HepG2 (cell line): ENCODE results near the gene XIAP. TPM values are rescaled to one million over a fixed set of nuclear protein-coding genes. Genes with fewer than 3 reads are reported as not detected.

Experiments used
- ATF1 ChIP-seq: IDR thresholded peaks from 2 replicates; pipeline ENCODE4 v1.6.1; 2016; ENCODE audit warnings: mild to moderate bottlenecking, control low read depth
- BRD4 ChIP-seq: sonication (generic); formaldehyde crosslinking; IDR thresholded peaks from 2 replicates; pipeline ENCODE4 v1.4.0; 2020; ENCODE audit warnings: missing genetic modification reagents
- HNRNPK ChIP-seq: fragments of 200-400 bp; formaldehyde crosslinking; IDR thresholded peaks from 2 replicates; pipeline ENCODE4 v1.6.1; 2018; ENCODE audit warnings: low read length, low read depth, moderate library complexity, mild to moderate bottlenecking; ENCODE audit not compliant: poor library complexity, severe bottlenecking
- IRF9 ChIP-seq: sonication (generic); formaldehyde crosslinking; IDR thresholded peaks from 2 replicates; pipeline ENCODE4 v1.8.0; 2022; ENCODE audit warnings: missing genetic modification reagents, mild to moderate bottlenecking, borderline replicate concordance
- KAT8 ChIP-seq: IDR thresholded peaks from 2 replicates; pipeline ENCODE4 v1.6.1; 2016; ENCODE audit warnings: missing genetic modification reagents, missing compliant biosample characterization
- MAFF ChIP-seq: IDR thresholded peaks from 2 replicates; pipeline ENCODE4 v1.6.1; 2011; ENCODE audit warnings: low read depth, low read length, improper control_type of control experiment
- NR2C2 ChIP-seq: sonication (generic); formaldehyde crosslinking; IDR thresholded peaks from 2 replicates; pipeline ENCODE4 v1.4.0; 2020; ENCODE audit warnings: missing genetic modification reagents, mild to moderate bottlenecking, moderate library complexity, borderline replicate concordance
- ONECUT2 ChIP-seq: sonication (generic); formaldehyde crosslinking; IDR thresholded peaks from 2 replicates; pipeline ENCODE4 v1.4.0; 2020; ENCODE audit warnings: missing genetic modification reagents
- SAP130 ChIP-seq: IDR thresholded peaks from 2 replicates; pipeline ENCODE4 v1.6.1; 2016; ENCODE audit warnings: low read depth
- SIN3A ChIP-seq: IDR thresholded peaks from 2 replicates; pipeline ENCODE4 v1.6.1; 2011; ENCODE audit warnings: low read depth, mild to moderate bottlenecking, control low read depth, low read length, borderline replicate concordance
- THRA ChIP-seq: sonication (generic); formaldehyde crosslinking; IDR thresholded peaks from 2 replicates; pipeline ENCODE4 v1.4.0; 2020; ENCODE audit warnings: missing genetic modification reagents, borderline replicate concordance
- WIZ ChIP-seq: sonication (generic); formaldehyde crosslinking; IDR thresholded peaks from 2 replicates; pipeline ENCODE4 v1.5.1; 2020; ENCODE audit warnings: mild to moderate bottlenecking, missing genetic modification reagents
- ZFY ChIP-seq: sonication (generic); formaldehyde crosslinking; IDR thresholded peaks from 2 replicates; pipeline ENCODE4 v1.4.0; 2020; ENCODE audit warnings: missing genetic modification reagents
- ZNF17 ChIP-seq: sonication (generic); formaldehyde crosslinking; IDR thresholded peaks from 2 replicates; pipeline ENCODE4 v1.5.0; 2020; ENCODE audit warnings: mild to moderate bottlenecking, missing genetic modification reagents
- ZNF230 ChIP-seq: sonication (generic); formaldehyde crosslinking; IDR thresholded peaks from 2 replicates; pipeline ENCODE4 v1.4.0; 2020; ENCODE audit warnings: mild to moderate bottlenecking, missing genetic modification reagents
- ZNF367 ChIP-seq: sonication (generic); formaldehyde crosslinking; IDR thresholded peaks from 2 replicates; pipeline ENCODE4 v1.4.0; 2020; ENCODE audit warnings: missing genetic modification reagents, borderline replicate concordance
- ZNF746 ChIP-seq: sonication (generic); formaldehyde crosslinking; IDR thresholded peaks from 2 replicates; pipeline ENCODE4 v1.8.0; 2022; ENCODE audit warnings: mild to moderate bottlenecking, missing genetic modification reagents
- polyA plus RNA-seq, 8 experiments: library from polyadenylated mRNA; depleted of rRNA in 3 of 8; stranded (reverse) in 7 of 8; unstranded in 1 of 8; fragments of >200 nt; fragmentation: Illumina TruSeq in 4 of 8; extraction: Trizol in 4 of 8; gene quantifications; 2 replicates each; pipeline versions ENCODE4 v1.2.1 to v1.2.3, GENCODE V29; 2011 to 2016; ENCODE audit warnings: low read depth in 4 of 8, missing spikeins in 1 of 8, mixed read lengths in 1 of 8; ENCODE audit not compliant: insufficient read depth in 1 of 8
- total RNA-seq, 5 experiments: library from RNA; depleted of rRNA; stranded (reverse); fragments of >200 nt; fragmentation: Illumina TruSeq; extraction: Trizol; gene quantifications; 2 replicates each; pipeline ENCODE4 v1.2.3, GENCODE V29; 2016; ENCODE audit warnings: low read depth in 1 of 5
- TF ChIP-seq, protein P1 (sequence below): IDR thresholded peaks from 2 replicates; pipeline ENCODE4 v1.6.1; 2016
- TF ChIP-seq, protein P2 (sequence below): sonication (generic); formaldehyde crosslinking; IDR thresholded peaks from 2 replicates; pipeline ENCODE4 v1.4.0; 2020; ENCODE audit warnings: missing genetic modification reagents
- TF ChIP-seq, protein P3 (sequence below): sonication (generic); formaldehyde crosslinking; IDR thresholded peaks from 2 replicates; pipeline ENCODE4 v1.8.0; 2023; ENCODE audit warnings: mild to moderate bottlenecking, missing genetic modification reagents
- TF ChIP-seq, protein P4 (sequence below): sonication (generic); formaldehyde crosslinking; IDR thresholded peaks from 2 replicates; pipeline ENCODE4; 2020; ENCODE audit warnings: missing genetic modification reagents, mild to moderate bottlenecking, borderline replicate concordance

The XIAP gene
- total and polyA plus RNA-seq, 2 of the 13 experiments (the other 11 are each of a cell fraction or from before 2014, with no cell fraction given), result 12.9 to 29.5 TPM

GRCh38 chrX:123961268-123962005 lies 101.6 kb downstream of the XIAP start, which contains the start of gene STAG2 (continued):
- TF ChIP-seq NR2C2 (CRISPR knock-in tag) (no peak), KAT8 (CRISPR knock-in tag) (no peak), ZNF746 (peak; percentile 94), ZFY (peak; percentile 25; the same call in 1 of the 2 replicates), MAFF (no peak), SIN3A (peak; percentile 31; the same call in 1 of the 2 replicates), SAP130 (CRISPR knock-in tag) (peak; percentile 81), WIZ (CRISPR knock-in tag) (no peak), HNRNPK (peak; percentile 33), ZNF230 (no peak), BRD4 (0 out of 2 replicates have a peak, but pooled peaks have one; percentile 37), THRA (no peak), IRF9 (CRISPR knock-in tag) (no peak), ONECUT2 (CRISPR knock-in tag) (peak; percentile 57; the same call in 1 of the 2 replicates), ZNF17 (CRISPR knock-in tag) (no peak), ATF1 (CRISPR knock-in tag) (no peak), ZNF367 (CRISPR knock-in tag) (no peak)
- TF ChIP-seq, protein P1, sequence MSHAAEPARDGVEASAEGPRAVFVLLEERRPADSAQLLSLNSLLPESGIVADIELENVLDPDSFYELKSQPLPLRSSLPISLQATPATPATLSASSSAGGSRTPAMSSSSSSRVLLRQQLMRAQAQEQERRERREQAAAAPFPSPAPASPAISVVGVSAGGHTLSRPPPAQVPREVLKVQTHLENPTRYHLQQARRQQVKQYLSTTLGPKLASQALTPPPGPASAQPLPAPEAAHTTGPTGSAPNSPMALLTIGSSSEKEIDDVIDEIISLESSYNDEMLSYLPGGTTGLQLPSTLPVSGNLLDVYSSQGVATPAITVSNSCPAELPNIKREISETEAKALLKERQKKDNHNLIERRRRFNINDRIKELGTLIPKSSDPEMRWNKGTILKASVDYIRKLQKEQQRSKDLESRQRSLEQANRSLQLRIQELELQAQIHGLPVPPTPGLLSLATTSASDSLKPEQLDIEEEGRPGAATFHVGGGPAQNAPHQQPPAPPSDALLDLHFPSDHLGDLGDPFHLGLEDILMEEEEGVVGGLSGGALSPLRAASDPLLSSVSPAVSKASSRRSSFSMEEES, result peak; percentile 58; the same call in 1 of the 2 replicates
- TF ChIP-seq, protein P2, sequence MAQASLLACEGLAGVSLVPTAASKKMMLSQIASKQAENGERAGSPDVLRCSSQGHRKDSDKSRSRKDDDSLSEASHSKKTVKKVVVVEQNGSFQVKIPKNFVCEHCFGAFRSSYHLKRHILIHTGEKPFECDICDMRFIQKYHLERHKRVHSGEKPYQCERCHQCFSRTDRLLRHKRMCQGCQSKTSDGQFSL (CRISPR knock-in tag), result peak; percentile 53
- TF ChIP-seq, protein P3, sequence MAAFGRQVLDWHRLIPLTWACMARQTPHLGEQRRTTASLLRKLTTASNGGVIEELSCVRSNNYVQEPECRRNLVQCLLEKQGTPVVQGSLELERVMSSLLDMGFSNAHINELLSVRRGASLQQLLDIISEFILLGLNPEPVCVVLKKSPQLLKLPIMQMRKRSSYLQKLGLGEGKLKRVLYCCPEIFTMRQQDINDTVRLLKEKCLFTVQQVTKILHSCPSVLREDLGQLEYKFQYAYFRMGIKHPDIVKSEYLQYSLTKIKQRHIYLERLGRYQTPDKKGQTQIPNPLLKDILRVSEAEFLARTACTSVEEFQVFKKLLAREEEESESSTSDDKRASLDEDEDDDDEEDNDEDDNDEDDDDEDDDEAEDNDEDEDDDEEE (CRISPR knock-in tag), result no peak
- TF ChIP-seq, protein P4, sequence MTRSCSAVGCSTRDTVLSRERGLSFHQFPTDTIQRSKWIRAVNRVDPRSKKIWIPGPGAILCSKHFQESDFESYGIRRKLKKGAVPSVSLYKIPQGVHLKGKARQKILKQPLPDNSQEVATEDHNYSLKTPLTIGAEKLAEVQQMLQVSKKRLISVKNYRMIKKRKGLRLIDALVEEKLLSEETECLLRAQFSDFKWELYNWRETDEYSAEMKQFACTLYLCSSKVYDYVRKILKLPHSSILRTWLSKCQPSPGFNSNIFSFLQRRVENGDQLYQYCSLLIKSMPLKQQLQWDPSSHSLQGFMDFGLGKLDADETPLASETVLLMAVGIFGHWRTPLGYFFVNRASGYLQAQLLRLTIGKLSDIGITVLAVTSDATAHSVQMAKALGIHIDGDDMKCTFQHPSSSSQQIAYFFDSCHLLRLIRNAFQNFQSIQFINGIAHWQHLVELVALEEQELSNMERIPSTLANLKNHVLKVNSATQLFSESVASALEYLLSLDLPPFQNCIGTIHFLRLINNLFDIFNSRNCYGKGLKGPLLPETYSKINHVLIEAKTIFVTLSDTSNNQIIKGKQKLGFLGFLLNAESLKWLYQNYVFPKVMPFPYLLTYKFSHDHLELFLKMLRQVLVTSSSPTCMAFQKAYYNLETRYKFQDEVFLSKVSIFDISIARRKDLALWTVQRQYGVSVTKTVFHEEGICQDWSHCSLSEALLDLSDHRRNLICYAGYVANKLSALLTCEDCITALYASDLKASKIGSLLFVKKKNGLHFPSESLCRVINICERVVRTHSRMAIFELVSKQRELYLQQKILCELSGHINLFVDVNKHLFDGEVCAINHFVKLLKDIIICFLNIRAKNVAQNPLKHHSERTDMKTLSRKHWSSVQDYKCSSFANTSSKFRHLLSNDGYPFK (CRISPR knock-in tag), result peak; percentile 95
